HEK293 (cell line): ENCODE results near the gene MORF4L1.
"Not testable (repeated sequence)": the region's sequence is repeated elsewhere in the genome, so short reads cannot be mapped to it uniquely, and the experiment has no call there.

Experiments
- CTCF ChIA-PET: fragments of 350-600 bp; formaldehyde crosslinking; extraction: SDS; loops from one replicate; lab custom pipeline; 2021; ENCODE audit warnings: antibody characterized with exemption; lab: Yijun Ruan, JAX
- POLR2A ChIA-PET: fragments of 300-600 bp; formaldehyde crosslinking; extraction: SDS; loops from one replicate; lab custom pipeline; 2020; ENCODE audit warnings: antibody characterized with exemption, inconsistent platforms; lab: Yijun Ruan, JAX
- H3K27ac ChIP-seq: fragments of 200-500 bp; sonication (Bioruptor generic); 2 replicates; pipeline ENCODE4 v1.5.1; 2014; ENCODE audit warnings: low read depth, low read length, control low read depth, inconsistent platforms; ENCODE audit errors: extremely low read depth
- H3K36me3 ChIP-seq, 2 experiments: fragments of 200-500 bp in 1 of 2; sonication (Bioruptor generic) in 1 of 2; 1 replicate in 1 of 2; 2 replicates in 1 of 2; pipeline ENCODE4 v1.5.1; 2014 to 2017; ENCODE audit warnings: inconsistent platforms in 2 of 2, low read length in 2 of 2; ENCODE audit not compliant: control insufficient read depth in 2 of 2, insufficient read depth in 1 of 2
- H3K4me1 ChIP-seq: fragments of 200-500 bp; sonication (Bioruptor generic); 2 replicates; pipeline ENCODE4 v1.5.1; 2014; ENCODE audit warnings: mild to moderate bottlenecking, low read length, inconsistent platforms; ENCODE audit not compliant: control insufficient read depth, insufficient read depth
- H3K4me3 ChIP-seq: 2 replicates; pipeline ENCODE4 v1.5.1; 2011; ENCODE audit warnings: low read depth, mild to moderate bottlenecking, control low read depth, low read length, moderate library complexity
- H3K9me3 ChIP-seq: fragments of 200-500 bp; sonication (Bioruptor generic); 2 replicates; pipeline ENCODE4 v1.5.1; 2014; ENCODE audit warnings: low read depth, low read length, inconsistent platforms; ENCODE audit not compliant: control insufficient read depth, insufficient read depth
- GLI4 ChIP-seq: fragments of 450-650 bp; formaldehyde crosslinking; IDR thresholded peaks from 2 replicates; pipeline ENCODE4 v1.5.1; 2016; ENCODE audit warnings: missing biosample characterization, missing genetic modification characterization
- KLF9 ChIP-seq: fragments of 450-650 bp; formaldehyde crosslinking; IDR thresholded peaks from 2 replicates; pipeline ENCODE4 v1.5.1; 2016; ENCODE audit warnings: missing biosample characterization, missing genetic modification characterization, low read depth
- REPIN1 ChIP-seq: fragments of 450-650 bp; formaldehyde crosslinking; IDR thresholded peaks from 2 replicates; pipeline ENCODE4 v1.5.1; 2017; ENCODE audit warnings: missing biosample characterization, missing genetic modification characterization, low read depth
- ZNF223 ChIP-seq: fragments of 450-650 bp; formaldehyde crosslinking; IDR thresholded peaks from 2 replicates; pipeline ENCODE4 v1.5.1; 2016; ENCODE audit warnings: missing biosample characterization, missing genetic modification characterization
- ZNF433 ChIP-seq: fragments of 450-650 bp; formaldehyde crosslinking; IDR thresholded peaks from 2 replicates; pipeline ENCODE4 v1.5.1; 2016; ENCODE audit warnings: missing biosample characterization, missing genetic modification characterization, low read depth
- ZNF518A ChIP-seq: fragments of 450-650 bp; formaldehyde crosslinking; conservative IDR thresholded peaks from 2 replicates; pipeline ENCODE4 v1.5.1; 2016; ENCODE audit warnings: low read depth, missing biosample characterization, missing genetic modification characterization
- ZNF600 ChIP-seq: fragments of 450-650 bp; formaldehyde crosslinking; IDR thresholded peaks from 2 replicates; pipeline ENCODE4 v1.5.1; 2016; ENCODE audit warnings: missing biosample characterization, missing genetic modification characterization
- ZNF629 ChIP-seq: fragments of 450-650 bp; formaldehyde crosslinking; IDR thresholded peaks from 2 replicates; pipeline ENCODE4 v1.5.1; 2017; ENCODE audit warnings: missing biosample characterization, missing genetic modification characterization
- ZNF701 ChIP-seq: fragments of 450-650 bp; formaldehyde crosslinking; IDR thresholded peaks from 2 replicates; pipeline ENCODE4 v1.5.1; 2016; ENCODE audit warnings: missing biosample characterization, missing genetic modification characterization
- TF ChIP-seq, protein P1 (sequence below): fragments of 450-650 bp; formaldehyde crosslinking; IDR thresholded peaks from 2 replicates; pipeline ENCODE4 v1.5.0; 2017; ENCODE audit warnings: missing biosample characterization, missing genetic modification characterization, borderline replicate concordance

The MORF4L1 gene

DNA sequence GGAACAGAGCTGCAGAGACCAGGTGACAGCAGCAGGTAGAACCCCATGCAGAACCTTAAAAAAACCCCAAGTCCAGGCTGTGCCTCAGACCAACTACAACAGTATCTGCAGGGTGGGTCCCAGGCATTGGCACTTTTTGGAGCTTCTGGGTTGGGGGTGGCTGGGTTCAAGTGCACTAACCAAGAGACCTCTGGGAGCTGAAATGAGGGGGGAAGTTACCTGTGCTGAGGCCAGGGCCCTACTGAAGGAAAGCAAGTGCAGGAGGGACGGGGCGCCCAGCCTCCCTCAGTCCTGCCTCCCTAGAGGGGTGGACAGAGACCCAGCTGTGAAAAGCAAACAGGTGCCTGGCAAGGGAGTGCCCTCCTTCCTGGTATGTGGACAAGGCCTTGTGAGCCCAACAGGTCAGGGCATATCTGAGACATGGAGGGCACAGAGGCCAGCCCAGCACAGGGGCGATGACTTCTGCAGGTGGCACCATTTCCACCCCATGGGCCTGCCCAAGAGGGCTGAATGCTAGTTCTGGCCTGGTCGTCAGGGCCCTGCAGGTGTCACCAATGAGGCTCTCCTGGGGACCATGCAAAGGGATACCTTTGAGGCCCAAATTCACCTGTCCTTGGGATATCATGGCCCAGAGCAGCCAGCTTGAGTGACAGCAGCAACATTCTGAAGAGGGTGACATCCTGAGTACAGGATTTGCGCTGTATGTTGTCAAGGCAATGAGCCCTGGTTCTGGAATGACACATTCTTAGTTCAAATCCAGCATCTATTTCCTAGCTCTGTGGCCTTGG is 53.5 kb downstream of the MORF4L1 start (continued):
- TF ChIP-seq ZNF518A (tag by site-specific recombination) (no peak), ZNF223 (no peak), ZNF629 (tag by site-specific recombination) (no peak), ZNF433 (tag by site-specific recombination) (no peak), KLF9 (no peak), REPIN1 (tag by site-specific recombination) (no peak), GLI4 (tag by site-specific recombination) (no peak)
- TF ChIP-seq, protein P1, sequence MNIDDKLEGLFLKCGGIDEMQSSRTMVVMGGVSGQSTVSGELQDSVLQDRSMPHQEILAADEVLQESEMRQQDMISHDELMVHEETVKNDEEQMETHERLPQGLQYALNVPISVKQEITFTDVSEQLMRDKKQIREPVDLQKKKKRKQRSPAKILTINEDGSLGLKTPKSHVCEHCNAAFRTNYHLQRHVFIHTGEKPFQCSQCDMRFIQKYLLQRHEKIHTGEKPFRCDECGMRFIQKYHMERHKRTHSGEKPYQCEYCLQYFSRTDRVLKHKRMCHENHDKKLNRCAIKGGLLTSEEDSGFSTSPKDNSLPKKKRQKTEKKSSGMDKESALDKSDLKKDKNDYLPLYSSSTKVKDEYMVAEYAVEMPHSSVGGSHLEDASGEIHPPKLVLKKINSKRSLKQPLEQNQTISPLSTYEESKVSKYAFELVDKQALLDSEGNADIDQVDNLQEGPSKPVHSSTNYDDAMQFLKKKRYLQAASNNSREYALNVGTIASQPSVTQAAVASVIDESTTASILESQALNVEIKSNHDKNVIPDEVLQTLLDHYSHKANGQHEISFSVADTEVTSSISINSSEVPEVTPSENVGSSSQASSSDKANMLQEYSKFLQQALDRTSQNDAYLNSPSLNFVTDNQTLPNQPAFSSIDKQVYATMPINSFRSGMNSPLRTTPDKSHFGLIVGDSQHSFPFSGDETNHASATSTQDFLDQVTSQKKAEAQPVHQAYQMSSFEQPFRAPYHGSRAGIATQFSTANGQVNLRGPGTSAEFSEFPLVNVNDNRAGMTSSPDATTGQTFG (tag by site-specific recombination), result no peak

- Histone ChIP-seq H3K4me3 (no peak overlapping the region), H3K9me3 (no peaks in the 10 kb centered on the region), H3K36me3 (peaks cover 0 to 57% of the 10 kb centered on the region in 2 experiments; a peak in 2 of 3 replicates), H3K4me1 (no peaks in the 10 kb centered on the region; the same call in 1 of the 2 replicates), H3K27ac (no peak overlapping the region)
- ChIA-PET CTCF (interaction anchor here (1.3 to 3.1 kb wide), 2 partner anchors 18 to 52 kb away, joined by 6 to 24 read pairs; no protein-coding TSS in a partner anchor), POLR2A (no interaction called here)
- TF ChIP-seq ZNF701 (tag by site-specific recombination) (no peak), ZNF600 (tag by site-specific recombination) (peak; percentile 64; the same call in 1 of the 2 replicates)
Observed at GRCh38 chr15:78927077-78927790, 54.5 kb downstream of the MORF4L1 start.

- H3K27ac ChIP-seq, CTCF ChIA-PET, H3K4me1 ChIP-seq, H3K4me3 ChIP-seq, H3K9me3 ChIP-seq: not testable (repeated sequence)
- POLR2A ChIA-PET, result interaction anchor here (0.6 kb wide), 1 partner anchor 66 kb away, joined by 5 read pairs; no protein-coding TSS in a partner anchor
- peaks cover 0 to 48% of the 10 kb centered on the region in 2 experiments; a peak in 2 of 3 replicates for H3K36me3 ChIP-seq
Observed at GRCh38 chr15:78928176-78928575, 55.5 kb downstream of the MORF4L1 start.
